NCI-H524 (cell line): Measurements from ENCODE around the gene ALG1L2.
"Not testable (repeated sequence)": the region's sequence is repeated elsewhere in the genome, so short reads cannot be mapped to it uniquely, and the experiment has no call there.

ENCODE experiments used
- DNase-seq, 2 experiments: peaks; one replicate each; lab custom pipeline; 2025; lab: John Stamatoyannopoulos, UW

Gene ALG1L2

GRCh38 chr3:130081351-130081881, at the start of gene ALG1L2:
ALG1L2 (plus strand) TSS chr3:130081831; CDS start chr3:130082017, 186 bp downstream.
- no peak for DNase-seq

GRCh38 chr3:130037126-130037815, 44.4 kb upstream of the ALG1L2 start:
- DNase-seq: not testable (repeated sequence)

DNA sequence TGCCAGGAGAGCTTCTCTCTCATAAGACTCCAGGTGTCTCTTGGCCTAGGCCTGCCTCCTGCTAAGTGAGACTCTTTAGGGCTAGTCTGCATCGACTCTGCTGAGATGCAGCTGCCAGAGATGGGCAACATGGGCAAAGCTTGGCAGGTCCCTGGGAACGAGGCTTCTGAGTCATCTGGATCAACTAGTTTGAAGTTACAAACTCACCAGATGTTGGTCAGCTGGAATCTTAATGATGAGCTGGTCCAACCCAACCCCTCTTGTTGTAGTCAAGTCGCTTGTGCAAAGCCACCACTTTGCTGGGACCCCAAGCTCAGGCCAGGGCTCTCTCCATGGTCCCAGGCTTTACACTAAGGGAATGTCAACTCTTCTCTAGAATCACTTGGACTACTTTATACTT, 38.9 kb upstream of the ALG1L2 start:
- DNase-seq: not testable (repeated sequence)

GRCh38 chr3:130043658-130044057, 38.0 kb upstream of the ALG1L2 start:
- not testable (repeated sequence) for DNase-seq

GRCh38 chr3:130044370-130044769, 37.3 kb upstream of the ALG1L2 start:
- no peak for DNase-seq

- DNase-seq: no peak
Measured at GRCh38 chr3:130048726-130049125, 32.9 kb upstream of the ALG1L2 start.

GRCh38 chr3:130052366-130052765, 29.3 kb upstream of the ALG1L2 start:
- not testable (repeated sequence) for DNase-seq

GRCh38 chr3:130052965-130053364, 28.7 kb upstream of the ALG1L2 start:
- not testable (repeated sequence) for DNase-seq

DNA sequence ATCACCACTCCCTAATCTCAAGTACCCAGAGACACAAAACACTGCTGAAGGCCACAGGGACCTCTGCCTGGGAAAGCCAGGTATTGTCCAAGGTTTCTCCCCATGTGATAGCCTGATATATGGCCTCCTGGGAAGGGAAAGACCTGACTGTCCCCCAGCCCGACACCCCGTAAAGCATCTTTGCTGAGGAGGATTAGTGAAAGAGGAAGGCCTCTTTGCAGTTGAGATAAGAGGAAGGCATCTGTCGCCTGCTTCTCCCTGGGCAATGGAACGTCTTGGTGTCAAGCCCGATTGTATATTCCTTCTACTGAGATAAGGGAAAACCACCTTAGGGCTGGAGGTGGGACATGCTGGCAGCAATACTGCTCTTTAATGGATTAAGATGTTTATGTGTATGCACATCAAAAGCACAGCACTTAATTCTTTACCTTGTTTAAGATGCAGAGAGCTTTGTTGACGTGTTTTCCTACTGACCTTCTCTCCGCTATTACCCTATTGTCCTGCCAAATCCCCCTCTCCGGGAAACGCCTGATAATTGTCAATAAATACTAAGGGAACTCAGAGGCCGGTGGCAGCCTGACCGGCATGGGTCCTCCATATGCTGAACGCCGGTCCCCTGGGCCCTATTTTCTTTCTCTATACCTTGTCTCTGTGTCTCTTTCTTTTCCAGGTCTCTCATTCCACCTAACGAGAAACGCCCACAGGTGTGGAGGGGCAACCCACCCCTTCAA, 23.9 kb upstream of the ALG1L2 start:
- DNase-seq: peak; percentile 35 to 62

DNA sequence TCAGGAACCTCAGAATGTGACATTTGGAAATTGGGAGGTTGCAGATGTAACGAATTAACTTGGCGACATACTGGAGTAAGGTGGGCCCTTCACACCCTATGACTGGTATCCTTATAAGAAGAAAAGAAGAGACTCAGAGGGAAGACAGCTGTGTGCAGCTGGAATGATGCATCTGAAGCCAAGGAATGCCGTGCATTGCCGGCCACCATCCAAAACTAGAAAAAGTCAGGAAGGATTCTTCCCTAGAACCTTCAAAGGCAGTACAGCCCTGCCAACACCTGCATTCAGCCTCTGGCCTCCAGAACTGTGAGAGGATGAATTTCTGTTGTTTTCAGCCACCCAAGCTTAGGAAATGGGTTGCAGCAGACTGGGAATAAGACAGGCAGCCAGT, 23.4 kb upstream of the ALG1L2 start:
- DNase-seq: not testable (repeated sequence)

DNA sequence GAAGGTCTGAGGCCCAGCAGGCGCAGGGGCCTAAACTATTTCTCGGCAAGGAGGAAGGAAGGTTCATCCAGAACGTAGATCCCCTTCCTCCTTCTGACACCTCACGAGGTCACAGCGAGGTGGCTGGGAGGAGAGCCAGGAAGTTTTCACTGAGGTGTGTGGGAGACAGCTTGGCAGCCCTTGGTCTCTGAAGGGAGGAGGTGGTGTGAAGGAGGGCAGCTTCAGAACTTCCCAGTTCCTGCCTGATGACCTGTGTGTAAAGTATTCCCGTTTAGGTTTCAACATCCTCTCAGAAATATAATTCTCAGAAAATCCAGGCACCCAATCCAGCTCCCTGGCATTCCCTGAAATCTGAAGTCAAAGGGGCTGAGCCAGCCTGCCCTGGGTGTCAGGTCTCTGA, 22.9 kb upstream of the ALG1L2 start:
- not testable (repeated sequence) for DNase-seq

DNA sequence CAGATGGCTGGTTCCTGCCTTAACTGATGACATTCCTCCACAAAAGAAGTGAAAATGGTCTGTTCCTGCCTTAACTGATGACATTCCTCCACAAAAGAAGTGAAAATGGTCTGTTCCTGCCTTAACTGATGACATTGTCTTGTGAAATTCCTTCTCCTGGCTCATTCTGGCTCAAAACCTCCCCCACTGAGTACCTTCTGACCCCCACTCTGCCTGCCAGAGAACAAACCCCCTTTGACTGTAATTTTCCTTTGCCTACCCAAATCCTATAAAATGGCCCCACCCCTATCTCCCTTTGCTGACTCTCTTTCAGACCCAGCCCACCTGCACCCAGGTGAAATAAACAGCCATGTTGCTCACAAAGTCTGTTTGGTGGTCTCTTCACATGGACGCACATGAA, 22.5 kb upstream of the ALG1L2 start:
- not testable (repeated sequence) for DNase-seq

- no peak for DNase-seq
Measured at GRCh38 chr3:130073582-130073981, 8.0 kb upstream of the ALG1L2 start.

GRCh38 chr3:130077636-130078035, 4.0 kb upstream of the ALG1L2 start:
- no peak for DNase-seq

- DNase-seq: not testable (repeated sequence)
Measured at GRCh38 chr3:130083363-130084090, 1.9 kb downstream of the ALG1L2 start.

- DNase-seq: no peak
Measured at GRCh38 chr3:130084436-130084980, 2.9 kb downstream of the ALG1L2 start.

DNA sequence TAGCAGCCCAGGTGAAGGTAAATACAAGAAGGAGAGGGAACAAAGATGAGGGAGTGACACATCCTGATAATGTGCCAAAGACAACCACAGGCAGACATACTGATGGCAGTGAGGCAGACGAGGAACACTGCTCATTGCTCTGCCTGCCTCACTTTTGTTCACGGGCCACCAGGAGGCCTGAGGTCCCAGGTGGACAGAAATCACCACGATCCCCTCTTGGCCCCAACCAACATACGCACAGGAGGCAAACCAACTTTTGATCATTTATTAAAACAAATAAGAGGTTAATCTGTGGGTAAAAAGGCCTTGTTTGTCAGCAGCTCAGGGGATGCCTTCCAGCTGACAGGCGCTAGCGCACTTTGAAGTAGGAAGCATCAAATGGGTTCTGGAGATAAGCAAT, 4.2 kb downstream of the ALG1L2 start:
- no peak for DNase-seq

- not testable (repeated sequence) for DNase-seq
Measured at GRCh38 chr3:130086628-130087027, 5.0 kb downstream of the ALG1L2 start.

- DNase-seq: no peak
Measured at GRCh38 chr3:130088061-130088460, 6.4 kb downstream of the ALG1L2 start.

DNA sequence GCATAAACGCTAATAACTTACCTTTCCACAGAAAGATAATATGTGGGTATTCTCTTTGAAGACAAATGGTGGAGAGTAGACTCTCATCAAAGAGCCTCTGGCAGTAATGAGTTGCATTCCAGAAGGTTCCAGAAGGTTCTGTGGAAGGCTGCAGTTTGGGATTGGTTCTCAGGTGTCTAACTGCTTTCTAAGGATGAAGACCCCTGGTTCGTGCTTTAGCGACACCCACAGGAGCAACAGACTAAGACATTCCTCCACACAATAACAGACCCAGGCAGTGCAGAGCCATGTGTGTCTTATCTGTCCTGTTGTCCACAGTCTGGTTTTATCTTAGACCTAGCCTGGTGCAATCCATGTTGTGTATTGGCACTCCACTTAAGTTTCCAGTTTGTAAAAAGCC, 9.1 kb downstream of the ALG1L2 start:
- not testable (repeated sequence) for DNase-seq

DNA sequence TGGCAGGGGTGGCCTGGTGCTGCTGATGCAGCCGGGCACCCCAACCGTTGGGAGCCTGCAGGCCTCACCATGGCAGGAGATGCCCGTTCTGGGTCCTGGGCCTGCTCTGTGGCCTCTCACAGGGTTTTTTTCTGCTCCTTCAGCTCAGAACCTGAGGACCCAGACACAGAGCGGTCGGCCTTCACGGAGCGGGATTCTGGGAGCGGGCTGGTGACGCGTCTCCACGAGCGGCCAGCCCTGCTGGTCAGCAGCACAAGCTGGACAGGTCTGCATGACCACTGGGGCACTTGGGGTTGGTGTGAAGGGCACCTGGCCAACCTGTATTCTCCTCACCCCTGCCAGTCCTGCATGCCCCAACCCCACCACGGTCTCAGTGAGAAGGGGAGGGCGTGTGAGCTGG, 10.3 kb downstream of the ALG1L2 start:
- no peak for DNase-seq

DNA sequence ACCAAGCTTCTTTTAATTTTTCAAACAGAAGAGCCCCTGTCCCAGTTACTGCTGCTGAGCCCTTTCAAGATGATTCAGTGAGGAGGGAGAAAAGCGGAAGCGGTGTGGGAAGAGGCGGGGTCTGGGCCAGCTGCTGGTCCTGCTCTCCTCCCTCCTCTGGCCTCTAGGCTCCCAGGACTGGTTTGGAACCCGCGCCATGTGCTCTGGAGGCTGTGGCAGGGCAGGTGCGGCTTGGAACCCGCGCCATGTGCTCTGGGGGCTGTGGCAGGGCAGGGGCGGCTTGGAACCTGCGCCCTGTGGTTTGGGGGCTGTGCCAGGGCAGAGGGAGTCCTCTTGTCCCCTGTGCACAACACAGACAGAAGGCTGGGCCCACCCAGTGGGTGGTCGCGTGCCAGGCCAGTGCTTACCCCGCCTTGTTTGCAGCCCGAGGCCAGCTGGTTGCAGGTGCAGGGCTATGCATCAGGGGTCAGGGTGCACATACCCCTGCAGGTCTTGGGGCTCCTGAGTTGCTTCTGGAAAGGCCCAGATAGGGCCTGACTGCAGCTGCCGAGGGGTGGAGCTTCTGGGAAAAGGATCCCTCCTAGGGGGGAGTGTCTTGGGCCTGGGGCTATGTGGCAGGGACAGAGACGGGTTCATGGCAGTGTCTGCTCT, 12.2 kb downstream of the ALG1L2 start:
- DNase-seq: no peak
